Testis (tissue), 3 donors: Measurements from ENCODE around the gene FAM120AOS. TPM values are rescaled to one million over a fixed set of nuclear protein-coding genes. Genes with fewer than 3 reads are reported as not detected.

Experiments used
- DNase-seq: peaks from one replicate; pipeline ENCODE4 v3.0.0-alpha.2; 2019
- H3K27ac ChIP-seq, 2 donors: fragments of 200-600 bp; sonication (generic); one replicate each; pipeline ENCODE4 v1.5.1; 2019
- H3K27me3 ChIP-seq: fragments of 200-600 bp; sonication (generic); one replicate; pipeline ENCODE4 v1.5.1; 2019
- H3K36me3 ChIP-seq: fragments of 200-600 bp; sonication (generic); one replicate; pipeline ENCODE4 v1.5.1; 2017; ENCODE audit warnings: low read depth; ENCODE audit errors: missing control alignments
- H3K4me1 ChIP-seq: fragments of 200-600 bp; sonication (generic); one replicate; pipeline ENCODE4 v1.5.1; 2019
- H3K4me3 ChIP-seq, 2 donors: fragments of 200-600 bp; sonication (generic); one replicate each; pipeline ENCODE4 v1.5.1; 2017 to 2019
- H3K9me3 ChIP-seq: fragments of 200-600 bp; sonication (generic); one replicate; pipeline ENCODE4 v1.5.1; 2017
- POLR2A ChIP-seq: fragments of 450-650 bp; IDR thresholded peaks from one replicate; pipeline ENCODE4 v1.6.1; 2017; ENCODE audit warnings: antibody characterized with exemption, mild to moderate bottlenecking, moderate library complexity
- WGBS, 2 donors: methylation state at CpG; one replicate each; pipeline ENCODE4 v1.1.5; 2018; 5-methylcytosine and 5-hydroxymethylcytosine counted together
- intact Hi-C: fragments of 100-400 bp; cut with DNase I; formaldehyde crosslinking; loops from one replicate; pipeline ENCODE4 v1.15.1; 2023; ENCODE audit warnings: low total_unique reads
- polyA plus RNA-seq: library from polyadenylated mRNA; stranded (reverse); fragments of 350-450 nt; fragmentation: Illumina TruSeq; extraction: RNeasy Lipid Tissue Mini Kit (QIAGEN cat#74804); gene quantifications from one replicate; pipeline ENCODE4 v1.2.3, GENCODE V29; 2014; ENCODE audit warnings: low read depth, low replicate concordance; ENCODE audit not compliant: insufficient read depth
- total RNA-seq, 2 donors: library from RNA; depleted of rRNA; stranded (reverse); fragments of >200 nt; gene quantifications; one replicate each; pipeline ENCODE4 v1.2.3, GENCODE V29; 2016
- TF ChIP-seq, protein P1 (sequence below), 3 experiments: fragments of 450-650 bp in 2 of 3; fragments of 200-600 bp in 1 of 3; sonication (generic) in 1 of 3; IDR thresholded peaks; one replicate each; pipeline ENCODE4 v1.5.1; 2016 to 2019; ENCODE audit warnings: antibody characterized with exemption in 3 of 3, mild to moderate bottlenecking in 2 of 3, moderate library complexity in 1 of 3

Gene FAM120AOS
- total and polyA plus RNA-seq, 3 donors from 2014 or later: 34.9 to 62.0 (median 40.9) TPM

DNA sequence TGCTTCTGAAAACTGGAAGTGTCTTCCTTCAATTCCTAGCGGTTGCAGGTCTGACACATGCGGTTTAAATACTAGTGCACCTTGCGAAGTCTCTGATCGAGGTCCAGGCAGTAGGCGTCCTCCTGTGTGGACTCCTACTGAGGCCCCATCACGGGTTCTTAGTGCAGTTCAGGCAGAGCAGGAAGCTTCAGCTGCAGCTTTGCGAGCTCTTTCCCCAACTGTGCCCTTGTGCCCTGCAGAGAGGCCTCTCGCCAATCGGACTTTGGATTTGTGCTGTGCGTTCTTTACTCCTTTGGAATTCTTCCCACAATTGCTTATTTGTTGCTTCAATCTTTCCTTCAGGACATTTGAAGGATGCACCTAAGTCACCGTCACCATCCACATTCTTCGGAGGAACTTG lies 40.6 kb upstream of the FAM120AOS start:
- Histone ChIP-seq H3K9me3 (no peaks in the 10 kb centered on the region), H3K27me3 (no peaks in the 10 kb centered on the region), H3K36me3 (no peaks in the 10 kb centered on the region), H3K4me1 (no peaks in the 10 kb centered on the region), H3K4me3 (no peak overlapping the region), H3K27ac (no peak overlapping the region)
- intact Hi-C loops: no loop called here
- no peak for DNase-seq
- WGBS, 2 donors: 82 to 97% methylated on average over 5 to 12 of the region's 12 CpGs
- no peak for TF ChIP-seq POLR2A
- TF ChIP-seq, protein P1, sequence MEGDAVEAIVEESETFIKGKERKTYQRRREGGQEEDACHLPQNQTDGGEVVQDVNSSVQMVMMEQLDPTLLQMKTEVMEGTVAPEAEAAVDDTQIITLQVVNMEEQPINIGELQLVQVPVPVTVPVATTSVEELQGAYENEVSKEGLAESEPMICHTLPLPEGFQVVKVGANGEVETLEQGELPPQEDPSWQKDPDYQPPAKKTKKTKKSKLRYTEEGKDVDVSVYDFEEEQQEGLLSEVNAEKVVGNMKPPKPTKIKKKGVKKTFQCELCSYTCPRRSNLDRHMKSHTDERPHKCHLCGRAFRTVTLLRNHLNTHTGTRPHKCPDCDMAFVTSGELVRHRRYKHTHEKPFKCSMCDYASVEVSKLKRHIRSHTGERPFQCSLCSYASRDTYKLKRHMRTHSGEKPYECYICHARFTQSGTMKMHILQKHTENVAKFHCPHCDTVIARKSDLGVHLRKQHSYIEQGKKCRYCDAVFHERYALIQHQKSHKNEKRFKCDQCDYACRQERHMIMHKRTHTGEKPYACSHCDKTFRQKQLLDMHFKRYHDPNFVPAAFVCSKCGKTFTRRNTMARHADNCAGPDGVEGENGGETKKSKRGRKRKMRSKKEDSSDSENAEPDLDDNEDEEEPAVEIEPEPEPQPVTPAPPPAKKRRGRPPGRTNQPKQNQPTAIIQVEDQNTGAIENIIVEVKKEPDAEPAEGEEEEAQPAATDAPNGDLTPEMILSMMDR (IDR thresholded peaks at IDR 0.05): no peak

GRCh38 chr9:93492327-93492726 lies 38.9 kb upstream of the FAM120AOS start:
- Histone ChIP-seq H3K4me3 (no peak overlapping the region), H3K27me3 (no peaks in the 10 kb centered on the region), H3K27ac (no peak overlapping the region), H3K4me1 (no peaks in the 10 kb centered on the region), H3K9me3 (no peaks in the 10 kb centered on the region), H3K36me3 (no peaks in the 10 kb centered on the region)
- no peak for DNase-seq
- intact Hi-C loops: no loop called here
- no peak for TF ChIP-seq POLR2A
- TF ChIP-seq, protein P1 (IDR thresholded peaks at IDR 0.05): no peak
- WGBS, 2 donors: 59 to 60% methylated on average over 5 of the region's 5 CpGs

DNA sequence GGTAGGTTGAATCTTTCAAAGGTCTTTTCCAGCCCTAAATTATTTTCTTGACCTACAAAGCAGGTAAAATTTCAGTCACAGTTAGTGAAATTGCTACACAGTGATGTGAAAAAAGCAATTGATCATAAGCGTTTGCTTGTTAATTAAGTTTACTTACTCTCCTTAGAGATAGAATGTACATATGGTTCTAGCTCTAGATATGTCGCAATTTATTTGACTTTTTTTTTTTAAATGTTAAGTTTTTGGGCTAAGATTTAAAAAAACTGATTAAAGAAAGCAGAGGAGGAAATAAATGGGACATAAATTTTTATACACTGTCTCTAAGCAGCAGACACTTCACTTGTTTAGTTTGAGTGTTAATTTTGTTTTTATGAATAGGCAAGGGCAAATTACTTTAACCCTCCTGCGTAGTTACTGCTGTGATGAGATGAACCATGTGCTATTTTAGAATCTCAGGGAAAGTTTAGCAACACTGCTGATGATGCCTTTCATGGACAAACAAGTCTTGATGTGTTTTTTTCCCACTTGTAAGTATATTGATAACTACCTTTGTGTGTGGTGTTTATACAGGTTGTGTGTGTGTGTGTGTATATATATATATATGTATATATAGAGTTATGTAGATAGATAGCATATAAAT lies 38.3 kb upstream of the FAM120AOS start:
- no peaks in the 10 kb centered on the region for H3K4me1 ChIP-seq
- H3K27ac ChIP-seq: no peak overlapping the region
- H3K4me3 ChIP-seq: no peak overlapping the region
- no peak for DNase-seq
- H3K9me3 ChIP-seq: no peaks in the 10 kb centered on the region
- intact Hi-C loops: no loop called here
- H3K36me3 ChIP-seq: no peaks in the 10 kb centered on the region
- 88 to 92% methylated on average over 3 of the region's 3 CpGs for WGBS, 2 donors
- no peaks in the 10 kb centered on the region for H3K27me3 ChIP-seq
- TF ChIP-seq, protein P1 (IDR thresholded peaks at IDR 0.05): no peak
- no peak for TF ChIP-seq POLR2A

- no peak overlapping the region for H3K4me3 ChIP-seq
- TF ChIP-seq, protein P1 (IDR thresholded peaks at IDR 0.05): no peak
- TF ChIP-seq POLR2A: no peak
- DNase-seq: no peak
- no peaks in the 10 kb centered on the region for H3K36me3 ChIP-seq
- no peaks in the 10 kb centered on the region for H3K4me1 ChIP-seq
- H3K27me3 ChIP-seq: no peaks in the 10 kb centered on the region
- intact Hi-C loops: no loop called here
- H3K9me3 ChIP-seq: no peaks in the 10 kb centered on the region
- 93 to 94% methylated on average over 5 of the region's 5 CpGs for WGBS, 2 donors
- H3K27ac ChIP-seq: no peak overlapping the region
These were observed 34.9 kb upstream of the FAM120AOS start for GRCh38 chr9:93488244-93488643.

DNA sequence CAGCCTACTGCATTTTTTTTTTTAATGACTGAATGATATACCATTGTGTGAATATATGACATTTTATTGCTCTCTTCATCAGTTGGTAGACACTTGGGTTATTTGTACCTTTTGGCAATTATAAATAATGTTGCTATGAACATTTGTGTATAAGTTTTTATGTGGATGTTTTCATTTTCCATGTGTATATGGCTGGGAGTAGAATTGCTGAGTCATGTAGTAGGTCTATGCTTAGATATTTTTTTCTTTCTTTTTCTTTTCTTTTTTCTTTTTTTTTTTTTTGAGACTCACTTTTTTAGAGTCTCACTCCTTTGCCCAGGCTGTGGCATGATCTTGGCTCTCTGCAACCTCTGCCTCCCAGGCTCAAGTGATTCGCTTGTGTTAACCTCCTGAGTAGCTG lies 32.9 kb upstream of the FAM120AOS start:
- Histone ChIP-seq H3K4me1 (no peaks in the 10 kb centered on the region), H3K4me3 (no peak overlapping the region), H3K27me3 (no peaks in the 10 kb centered on the region), H3K36me3 (no peaks in the 10 kb centered on the region), H3K9me3 (no peaks in the 10 kb centered on the region), H3K27ac (no peak overlapping the region)
- no peak for DNase-seq
- intact Hi-C loops: no loop called here
- no peak for TF ChIP-seq POLR2A
- TF ChIP-seq, protein P1 (IDR thresholded peaks at IDR 0.05): no peak
- 85 to 92% methylated on average over 1 of the region's 1 CpG for WGBS, 2 donors
